B cell (primary cell): ENCODE results near the gene CRMP1.

Experiments used
- CTCF ChIP-seq: fragments of 200-600 bp; IDR thresholded peaks from one replicate; pipeline ENCODE4 v1.8.0; 2022; ENCODE audit warnings: antibody characterized with exemption, mild to moderate bottlenecking
- EZH2 ChIP-seq: IDR thresholded peaks from 2 replicates; pipeline ENCODE4 v1.6.1; 2012; ENCODE audit warnings: borderline replicate concordance, low read depth, mild to moderate bottlenecking, moderate library complexity, low read length; ENCODE audit not compliant: insufficient read depth, poor library complexity, severe bottlenecking

GRCh38 chr4:5921101-5921980 lies 28.5 kb upstream of the CRMP1 start:
- TF ChIP-seq CTCF (no peak), EZH2 (no peak)
